Mesodermal cell (in vitro differentiated cells): ENCODE measurements around the gene GBP5.

Source experiments
- H3K27ac ChIP-seq: 2 replicates; pipeline ENCODE4 v1.7.0; 2013; ENCODE audit warnings: mild to moderate bottlenecking, low read depth, low read length, moderate library complexity; ENCODE audit not compliant: severe bottlenecking
- H3K36me3 ChIP-seq: 2 replicates; pipeline ENCODE4 v1.7.1; 2013; ENCODE audit warnings: mild to moderate bottlenecking, low read length, moderate library complexity; ENCODE audit not compliant: control insufficient read depth, insufficient read depth
- H3K4me1 ChIP-seq: one replicate; pipeline ENCODE4 v1.7.1; 2013; ENCODE audit warnings: mild to moderate bottlenecking, low read length; ENCODE audit not compliant: insufficient read depth, control insufficient read depth, poor library complexity, severe bottlenecking
- H3K4me3 ChIP-seq: 2 replicates; pipeline ENCODE4 v1.7.0; 2013; ENCODE audit warnings: low read length, control low read depth, mild to moderate bottlenecking; ENCODE audit not compliant: insufficient read depth, poor library complexity, severe bottlenecking; ENCODE audit errors: extremely low read depth
- H3K9me3 ChIP-seq: 2 replicates; pipeline ENCODE4 v1.7.1; 2013; ENCODE audit warnings: mild to moderate bottlenecking, low read length, moderate library complexity; ENCODE audit not compliant: control insufficient read depth
- WGBS, 2 experiments: methylation state at CpG; one replicate each; pipeline ENCODE4 v1.1.5; 2013; ENCODE audit warnings: missing lambda C conversion rate in 2 of 2; ENCODE audit not compliant: insufficient coverage in 2 of 2; 5-methylcytosine and 5-hydroxymethylcytosine counted together

Gene GBP5

GRCh38 chr1:89280766-89281165 lies 8.1 kb upstream of the GBP5 start:
- no peaks in the 10 kb centered on the region for H3K9me3 ChIP-seq
- H3K4me3 ChIP-seq, result no peak overlapping the region
- no peaks in the 10 kb centered on the region for H3K4me1 ChIP-seq
- no peaks in the 10 kb centered on the region for H3K36me3 ChIP-seq
- H3K27ac ChIP-seq, result no peak overlapping the region
- 85 to 89% methylated on average over 1 to 3 of the region's 3 CpGs for WGBS, 2 experiments

- Histone ChIP-seq H3K4me1 (no peaks in the 10 kb centered on the region), H3K9me3 (no peaks in the 10 kb centered on the region)
- WGBS, 2 experiments, result no CpG with 5 or more reads among the region's 6 CpGs
Observed at GRCh38 chr1:89279011-89279466, 6.4 kb upstream of the GBP5 start.

GRCh38 chr1:89277725-89278124 lies 5.1 kb upstream of the GBP5 start:
- Histone ChIP-seq H3K36me3 (no peaks in the 10 kb centered on the region), H3K4me1 (no peaks in the 10 kb centered on the region), H3K9me3 (peaks cover 6% of the 10 kb centered on the region), H3K4me3 (no peak overlapping the region), H3K27ac (no peak overlapping the region)
- no CpG with 5 or more reads among the region's 3 CpGs for WGBS, 2 experiments

More at GRCh38 chr1:89279011-89279466, 6.4 kb upstream of the GBP5 start:
- Histone ChIP-seq H3K27ac (no peak overlapping the region), H3K4me3 (no peak overlapping the region), H3K36me3 (no peaks in the 10 kb centered on the region)

- no peaks in the 10 kb centered on the region for H3K36me3 ChIP-seq
- no peak overlapping the region for H3K4me3 ChIP-seq
- WGBS, 2 experiments, result 84 to 92% methylated on average over 2 to 3 of the region's 3 CpGs
- H3K4me1 ChIP-seq, result no peaks in the 10 kb centered on the region
- H3K9me3 ChIP-seq, result peaks cover 7% of the 10 kb centered on the region
- H3K27ac ChIP-seq, result no peak overlapping the region
Observed at GRCh38 chr1:89276690-89277089, 4.0 kb upstream of the GBP5 start.

GRCh38 chr1:89274411-89274857 lies 1.8 kb upstream of the GBP5 start:
- H3K36me3 ChIP-seq, result no peaks in the 10 kb centered on the region
- no peak overlapping the region for H3K27ac ChIP-seq
- H3K9me3 ChIP-seq, result peaks cover 7% of the 10 kb centered on the region
- no peak overlapping the region for H3K4me3 ChIP-seq
- 87 to 100% methylated on average over 1 to 2 of the region's 2 CpGs for WGBS, 2 experiments
- no peaks in the 10 kb centered on the region for H3K4me1 ChIP-seq

GRCh38 chr1:89273324-89273778 lies 691 bp upstream of the GBP5 start:
- Histone ChIP-seq H3K4me1 (no peaks in the 10 kb centered on the region), H3K27ac (no peak overlapping the region), H3K4me3 (no peak overlapping the region), H3K36me3 (no peaks in the 10 kb centered on the region), H3K9me3 (peaks cover 7% of the 10 kb centered on the region)
- WGBS, 2 experiments, result 58 to 92% methylated on average over 2 to 7 of the region's 13 CpGs

- Histone ChIP-seq H3K27ac (no peak overlapping the region), H3K36me3 (no peaks in the 10 kb centered on the region), H3K4me1 (no peaks in the 10 kb centered on the region), H3K9me3 (peaks cover 7% of the 10 kb centered on the region), H3K4me3 (no peak overlapping the region)
- 81 to 86% methylated on average over 2 of the region's 3 CpGs for WGBS, 2 experiments
Observed at GRCh38 chr1:89271341-89272015, 1.2 kb downstream of the GBP5 start.

GRCh38 chr1:89270423-89270822 lies 2.2 kb downstream of the GBP5 start:
- Histone ChIP-seq H3K4me3 (no peak overlapping the region), H3K9me3 (peaks cover 7% of the 10 kb centered on the region), H3K27ac (no peak overlapping the region), H3K36me3 (no peaks in the 10 kb centered on the region), H3K4me1 (no peaks in the 10 kb centered on the region)
- WGBS, 2 experiments, result no CpG with 5 or more reads among the region's 1 CpG

- H3K36me3 ChIP-seq, result no peaks in the 10 kb centered on the region
- H3K27ac ChIP-seq, result no peak overlapping the region
- peaks cover 7% of the 10 kb centered on the region for H3K9me3 ChIP-seq
- no peaks in the 10 kb centered on the region for H3K4me1 ChIP-seq
- H3K4me3 ChIP-seq, result no peak overlapping the region
- 87 to 100% methylated on average over 3 of the region's 5 CpGs for WGBS, 2 experiments
Observed at GRCh38 chr1:89269277-89269676, 3.4 kb downstream of the GBP5 start.

- Histone ChIP-seq H3K36me3 (no peaks in the 10 kb centered on the region), H3K27ac (peak overlapping the region; percentile 78), H3K4me1 (peaks cover 25% of the 10 kb centered on the region), H3K4me3 (no peak overlapping the region), H3K9me3 (no peaks in the 10 kb centered on the region)
- 100% methylated on average over 1 of the region's 2 CpGs; no CpG with 5 or more reads in 1 of the 2 experiments for WGBS, 2 experiments
Observed at GRCh38 chr1:89262643-89263042, 10.0 kb downstream of the GBP5 start.

GRCh38 chr1:89261926-89262515 lies 10.6 kb downstream of the GBP5 start:
- 67 to 74% methylated on average over 3 to 5 of the region's 6 CpGs for WGBS, 2 experiments
- Histone ChIP-seq H3K4me1 (peaks cover 25% of the 10 kb centered on the region), H3K4me3 (no peak overlapping the region), H3K9me3 (no peaks in the 10 kb centered on the region), H3K27ac (peak overlapping the region; percentile 78), H3K36me3 (no peaks in the 10 kb centered on the region)
